Measurements from ENCODE around the gene TRAIP.
A peak's percentile ranks its signal among the peaks of the same experiment; 100 is the strongest.

The TRAIP gene

GRCh38 chr3:49804141-49805041 lies 52.0 kb downstream of the TRAIP start:
- no peak overlapping the region; the same call in 1 of the 2 replicates for H3K9ac ChIP-seq (ENCODE audit: low read length)
- no peaks in the 10 kb centered on the region for H3F3A ChIP-seq (ENCODE audit: insufficient read depth, low read length)
- no peak overlapping the region for H3K27ac ChIP-seq (ENCODE audit: low read depth, low read length, poor library complexity, severe bottlenecking)
- no peaks in the 10 kb centered on the region for H3K27me3 ChIP-seq (ENCODE audit: insufficient read depth, low read length)
- peaks cover 25% of the 10 kb centered on the region for H3K4me1 ChIP-seq (ENCODE audit: insufficient read depth, low read length, severe bottlenecking)
- no peaks in the 10 kb centered on the region for H3K9me3 ChIP-seq (ENCODE audit: low read length)
- no peak overlapping the region for H2AFZ ChIP-seq (ENCODE audit: low read length)
- H3K4me2 ChIP-seq (ENCODE audit: low read length), result peak overlapping the region; percentile 89; the same call in 1 of the 2 replicates
- H3K9me2 ChIP-seq (ENCODE audit: low read depth, low read length), result no peaks in the 10 kb centered on the region
- H4K20me1 ChIP-seq (ENCODE audit: insufficient read depth, low read length), result no peaks in the 10 kb centered on the region
- no peaks in the 10 kb centered on the region for H3K79me2 ChIP-seq (ENCODE audit: insufficient read depth, low read length)
- H3K36me3 ChIP-seq (ENCODE audit: insufficient read depth, low read length), result no peaks in the 10 kb centered on the region
- peak overlapping the region; percentile 76 for H3K4me3 ChIP-seq (ENCODE audit: low read depth, low read length, poor library complexity, severe bottlenecking)
- TF ChIP-seq EZH2 (IDR thresholded peaks at IDR 0.05; ENCODE audit: borderline replicate concordance, low read length) (no peak), CTCF (IDR thresholded peaks at IDR 0.05; ENCODE audit: low read length) (no peak)

GRCh38 chr3:49803465-49804140 lies 52.8 kb downstream of the TRAIP start:
- no peak overlapping the region for H3K27ac ChIP-seq (ENCODE audit: low read depth, low read length, poor library complexity, severe bottlenecking)
- peak overlapping the region; percentile 76 for H3K4me3 ChIP-seq (ENCODE audit: low read depth, low read length, poor library complexity, severe bottlenecking)
- peaks cover 25% of the 10 kb centered on the region for H3K4me1 ChIP-seq (ENCODE audit: insufficient read depth, low read length, severe bottlenecking)

More at GRCh38 chr3:49803465-49804140, 52.8 kb downstream of the TRAIP start:
- Histone ChIP-seq H3K9ac (ENCODE audit: low read length) (peak overlapping the region; percentile 46; the same call in 1 of the 2 replicates), H3K4me2 (ENCODE audit: low read length) (peak overlapping the region; percentile 89), H3K79me2 (ENCODE audit: insufficient read depth, low read length) (no peaks in the 10 kb centered on the region), H3F3A (ENCODE audit: insufficient read depth, low read length) (no peaks in the 10 kb centered on the region), H3K36me3 (ENCODE audit: insufficient read depth, low read length) (no peaks in the 10 kb centered on the region), H3K9me3 (ENCODE audit: low read length) (no peaks in the 10 kb centered on the region), H4K20me1 (ENCODE audit: insufficient read depth, low read length) (no peaks in the 10 kb centered on the region), H3K27me3 (ENCODE audit: insufficient read depth, low read length) (no peaks in the 10 kb centered on the region), H3K9me2 (ENCODE audit: low read depth, low read length) (no peaks in the 10 kb centered on the region), H2AFZ (ENCODE audit: low read length) (no peak overlapping the region)
- TF ChIP-seq CTCF (IDR thresholded peaks at IDR 0.05; ENCODE audit: low read length) (peak; percentile 16; the same call in 1 of the 2 replicates), EZH2 (IDR thresholded peaks at IDR 0.05; ENCODE audit: borderline replicate concordance, low read length) (no peak)

All from OCI-LY1 (cell line).